NCI-H345 (cell line): ENCODE measurements around the gene SON.
"Not testable (repeated sequence)": the region's sequence is repeated elsewhere in the genome, so short reads cannot be mapped to it uniquely, and the experiment has no call there.

ENCODE experiments used
- DNase-seq: peaks from one replicate; lab custom pipeline; 2025; lab: John Stamatoyannopoulos, UW

SON gene

GRCh38 chr21:33542640-33543504 is at the start of gene SON:
Gene SON (plus strand): TSS chr21:33543038. CDS start chr21:33543093, 55 bp downstream.
- DNase-seq = peak; percentile 100

- DNase-seq = no peak
These were observed 49.1 kb upstream of the SON start for GRCh38 chr21:33493756-33494155.

GRCh38 chr21:33495743-33496142 is 47.1 kb upstream of the SON start:
- no peak for DNase-seq

GRCh38 chr21:33496345-33496744 is 46.5 kb upstream of the SON start:
- DNase-seq = no peak

- no peak for DNase-seq
These were observed 37.0 kb upstream of the SON start for GRCh38 chr21:33505833-33506232.

GRCh38 chr21:33507003-33507402 is 35.8 kb upstream of the SON start:
- DNase-seq = not testable (repeated sequence)

GRCh38 chr21:33510826-33511225 is 32.0 kb upstream of the SON start:
- DNase-seq = no peak

- no peak for DNase-seq
These were observed 31.2 kb upstream of the SON start for GRCh38 chr21:33511639-33512038.

GRCh38 chr21:33512481-33512880 is 30.4 kb upstream of the SON start:
- DNase-seq = no peak

- DNase-seq = no peak
These were observed 28.6 kb upstream of the SON start for GRCh38 chr21:33514229-33514628.

- DNase-seq = no peak
These were observed 23.9 kb upstream of the SON start for GRCh38 chr21:33518899-33519298.

GRCh38 chr21:33522297-33522952 is 20.4 kb upstream of the SON start:
- DNase-seq = no peak

- DNase-seq = no peak
These were observed 19.9 kb upstream of the SON start for GRCh38 chr21:33522953-33523349.

- no peak for DNase-seq
These were observed 11.8 kb upstream of the SON start for GRCh38 chr21:33531007-33531406.

GRCh38 chr21:33537212-33537611 is 5.6 kb upstream of the SON start:
- no peak for DNase-seq

GRCh38 chr21:33539616-33540015 is 3.2 kb upstream of the SON start:
- no peak for DNase-seq

- no peak for DNase-seq
These were observed 2.1 kb upstream of the SON start for GRCh38 chr21:33540711-33541104.

GRCh38 chr21:33541105-33541711 is 1.6 kb upstream of the SON start:
- DNase-seq = no peak

- DNase-seq = peak; percentile 93
These were observed 840 bp upstream of the SON start, which contains the start of gene GART for GRCh38 chr21:33541756-33542639. Gene GART (minus strand): TSS chr21:33542117. CDS start chr21:33539315, 2,802 bp downstream.

GRCh38 chr21:33543505-33544129 is 779 bp downstream of the SON start:
- no peak for DNase-seq

- DNase-seq = no peak
These were observed 1.8 kb downstream of the SON start for GRCh38 chr21:33544451-33545195.
